DOHH2 (cell line): ENCODE data around the gene LRTM2.

Experiments used
- H3F3A ChIP-seq: fragments of 200-600 bp; sonication (generic), shearing (Covaris generic); 2 replicates; pipeline ENCODE4 v1.6.0; 2016; ENCODE audit warnings: antibody characterized with exemption, mild to moderate bottlenecking; ENCODE audit not compliant: control insufficient read depth, insufficient read depth
- H3K27ac ChIP-seq: fragments of 200-600 bp; sonication (generic); 2 replicates; pipeline ENCODE4 v1.5.1; 2014; ENCODE audit warnings: low read depth, mild to moderate bottlenecking, low read length, moderate library complexity
- H3K27me3 ChIP-seq: fragments of 200-600 bp; sonication (generic); 2 replicates; pipeline ENCODE4 v1.6.1; 2014; ENCODE audit warnings: mild to moderate bottlenecking, low read length, mixed read lengths; ENCODE audit not compliant: control insufficient read depth
- H3K36me3 ChIP-seq: fragments of 200-600 bp; sonication (generic); 2 replicates; pipeline ENCODE4 v1.6.1; 2014; ENCODE audit warnings: mild to moderate bottlenecking, low read length, moderate library complexity, mixed read lengths; ENCODE audit not compliant: control insufficient read depth
- H3K4me1 ChIP-seq: fragments of 200-600 bp; sonication (generic); 2 replicates; pipeline ENCODE4 v1.6.1; 2014; ENCODE audit warnings: mild to moderate bottlenecking, low read length, mixed read lengths; ENCODE audit not compliant: control insufficient read depth
- H3K4me2 ChIP-seq: fragments of 200-600 bp; sonication (generic); 2 replicates; pipeline ENCODE4 v1.6.0; 2014; ENCODE audit warnings: mild to moderate bottlenecking, low read length, moderate library complexity
- H3K4me3 ChIP-seq: fragments of 200-600 bp; sonication (generic); 2 replicates; pipeline ENCODE4 v1.5.1; 2014; ENCODE audit warnings: mild to moderate bottlenecking, low read length, mixed read lengths
- H3K79me2 ChIP-seq: fragments of 200-600 bp; sonication (generic); 2 replicates; pipeline ENCODE4 v1.6.1; 2014; ENCODE audit warnings: mild to moderate bottlenecking, low read length, mixed read lengths; ENCODE audit not compliant: control insufficient read depth
- H3K9me2 ChIP-seq: fragments of 200-600 bp; sonication (generic); replicated peaks from 2 replicates; pipeline ENCODE4 v1.6.1; 2014; ENCODE audit warnings: mild to moderate bottlenecking, low read length, mixed read lengths; ENCODE audit not compliant: control insufficient read depth
- H3K9me3 ChIP-seq: fragments of 200-600 bp; sonication (generic); 2 replicates; pipeline ENCODE4 v1.6.1; 2014; ENCODE audit warnings: antibody characterized with exemption, low read length, mixed read lengths; ENCODE audit not compliant: control insufficient read depth, insufficient read depth
- H4K20me1 ChIP-seq: fragments of 200-600 bp; sonication (generic); 2 replicates; pipeline ENCODE4 v1.6.0; 2014; ENCODE audit warnings: low read depth, mild to moderate bottlenecking, antibody characterized with exemption, low read length, moderate library complexity; ENCODE audit not compliant: control insufficient read depth, insufficient read depth
- EZH2phosphoT487 ChIP-seq: fragments of 200-600 bp; sonication (generic); IDR thresholded peaks from 2 replicates; pipeline ENCODE4 v1.6.1; 2017; ENCODE audit warnings: borderline replicate concordance, mild to moderate bottlenecking, antibody characterized with exemption, low read length, moderate library complexity, mixed read lengths
- TF ChIP-seq, protein P1 (sequence below): fragments of 200-600 bp; sonication (generic); IDR thresholded peaks from one replicate; pipeline ENCODE4 v1.5.1; 2014; ENCODE audit warnings: antibody characterized with exemption, mild to moderate bottlenecking, low read depth, low read length; ENCODE audit not compliant: poor library complexity, severe bottlenecking

LRTM2 gene

DNA sequence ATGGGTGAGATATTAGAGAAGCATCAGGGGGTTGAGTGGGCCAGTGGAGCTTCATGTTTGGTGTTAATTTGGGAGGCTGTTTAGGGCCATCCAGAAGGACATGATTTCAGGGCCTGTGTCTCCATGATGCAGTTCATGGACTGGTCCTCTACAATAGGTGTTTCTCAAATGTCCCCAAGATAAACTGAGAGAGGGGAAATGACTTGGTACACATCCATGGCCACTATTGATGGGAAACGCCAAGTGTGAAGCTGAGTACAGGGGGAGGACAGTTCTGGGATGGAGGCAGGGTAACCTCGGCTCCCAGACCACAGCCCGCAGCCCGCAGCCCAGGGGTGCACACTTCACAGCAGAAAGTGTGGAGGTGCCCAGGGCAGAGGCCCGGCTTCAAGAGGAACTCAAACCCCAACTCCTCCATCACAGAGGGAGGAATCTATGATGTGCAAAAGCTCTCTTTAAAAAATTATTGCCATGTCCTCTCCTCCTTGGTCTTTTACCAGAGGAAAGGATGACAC is 64.8 kb downstream of the LRTM2 start:
- no peak for TF ChIP-seq EZH2phosphoT487
- TF ChIP-seq, protein P1, sequence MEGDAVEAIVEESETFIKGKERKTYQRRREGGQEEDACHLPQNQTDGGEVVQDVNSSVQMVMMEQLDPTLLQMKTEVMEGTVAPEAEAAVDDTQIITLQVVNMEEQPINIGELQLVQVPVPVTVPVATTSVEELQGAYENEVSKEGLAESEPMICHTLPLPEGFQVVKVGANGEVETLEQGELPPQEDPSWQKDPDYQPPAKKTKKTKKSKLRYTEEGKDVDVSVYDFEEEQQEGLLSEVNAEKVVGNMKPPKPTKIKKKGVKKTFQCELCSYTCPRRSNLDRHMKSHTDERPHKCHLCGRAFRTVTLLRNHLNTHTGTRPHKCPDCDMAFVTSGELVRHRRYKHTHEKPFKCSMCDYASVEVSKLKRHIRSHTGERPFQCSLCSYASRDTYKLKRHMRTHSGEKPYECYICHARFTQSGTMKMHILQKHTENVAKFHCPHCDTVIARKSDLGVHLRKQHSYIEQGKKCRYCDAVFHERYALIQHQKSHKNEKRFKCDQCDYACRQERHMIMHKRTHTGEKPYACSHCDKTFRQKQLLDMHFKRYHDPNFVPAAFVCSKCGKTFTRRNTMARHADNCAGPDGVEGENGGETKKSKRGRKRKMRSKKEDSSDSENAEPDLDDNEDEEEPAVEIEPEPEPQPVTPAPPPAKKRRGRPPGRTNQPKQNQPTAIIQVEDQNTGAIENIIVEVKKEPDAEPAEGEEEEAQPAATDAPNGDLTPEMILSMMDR, result no peak
- no peaks in the 10 kb centered on the region for H3F3A ChIP-seq
- H3K27ac ChIP-seq, result no peak overlapping the region
- H3K9me2 ChIP-seq, result no peaks in the 10 kb centered on the region
- H3K4me1 ChIP-seq, result no peaks in the 10 kb centered on the region
- H3K27me3 ChIP-seq, result peaks cover 15% of the 10 kb centered on the region
- no peaks in the 10 kb centered on the region for H3K36me3 ChIP-seq
- H3K79me2 ChIP-seq, result no peaks in the 10 kb centered on the region
- no peak overlapping the region for H3K4me2 ChIP-seq
- H3K4me3 ChIP-seq, result no peak overlapping the region
- no peaks in the 10 kb centered on the region for H4K20me1 ChIP-seq
- no peaks in the 10 kb centered on the region for H3K9me3 ChIP-seq

DNA sequence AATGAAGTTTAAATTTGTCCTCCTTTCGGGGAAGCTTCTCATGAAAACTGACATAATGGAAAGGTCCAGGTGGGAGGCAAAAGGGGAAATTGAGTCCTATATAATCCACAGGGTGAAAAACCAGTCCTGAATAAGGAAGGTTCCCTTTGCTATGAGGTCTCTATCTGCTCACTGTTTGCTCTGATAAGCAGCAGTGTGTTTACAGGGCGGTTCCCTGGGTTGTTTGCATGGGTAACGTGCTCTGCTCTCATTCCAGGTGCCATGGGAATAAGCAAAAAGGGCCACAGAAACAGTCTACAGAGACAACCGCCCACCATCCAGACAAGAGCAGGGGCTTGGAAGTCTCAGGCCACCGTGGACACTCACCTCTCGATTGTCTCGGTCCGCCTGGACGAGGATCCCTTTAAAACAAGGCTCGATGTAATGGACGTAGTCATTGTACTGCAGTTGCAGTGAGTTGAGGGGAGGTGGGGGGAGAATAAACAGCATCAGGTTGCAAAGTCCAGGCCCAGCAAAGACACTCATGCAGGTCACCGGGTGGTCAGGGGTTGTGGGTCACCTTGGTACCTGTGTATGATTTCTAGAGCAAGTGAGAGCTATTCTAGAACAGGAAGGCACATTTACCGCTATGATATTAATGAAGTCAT is 65.4 kb downstream of the LRTM2 start:
- Histone ChIP-seq H3K9me2 (no peaks in the 10 kb centered on the region), H3K27me3 (peaks cover 15% of the 10 kb centered on the region), H4K20me1 (no peaks in the 10 kb centered on the region), H3F3A (no peaks in the 10 kb centered on the region), H3K36me3 (no peaks in the 10 kb centered on the region), H3K79me2 (no peaks in the 10 kb centered on the region), H3K4me3 (no peak overlapping the region), H3K4me1 (no peaks in the 10 kb centered on the region), H3K27ac (no peak overlapping the region), H3K9me3 (no peaks in the 10 kb centered on the region), H3K4me2 (no peak overlapping the region)
- no peak for TF ChIP-seq EZH2phosphoT487
- TF ChIP-seq, protein P1, result no peak
